Mesendoderm (in vitro differentiated cells): Measurements from ENCODE around the gene SWSAP1.
A peak's percentile ranks its signal among the peaks of the same experiment; 100 is the strongest.

ENCODE experiments used
- DNase-seq: peaks from one replicate; pipeline ENCODE4 v3.0.0; 2013
- H2AK5ac ChIP-seq: 2 replicates; pipeline ENCODE4 v1.6.1; 2013; ENCODE audit warnings: low read length, inconsistent platforms
- H2BK120ac ChIP-seq: 2 replicates; pipeline ENCODE4 v1.6.1; 2013; ENCODE audit warnings: low read depth, mild to moderate bottlenecking, low read length, moderate library complexity, mixed read lengths
- H2BK15ac ChIP-seq: replicated peaks from 2 replicates; pipeline ENCODE4 v1.6.1; 2013; ENCODE audit warnings: low read depth, mild to moderate bottlenecking, moderate library complexity
- H2BK5ac ChIP-seq: 2 replicates; pipeline ENCODE4 v1.6.1; 2013; ENCODE audit warnings: low read length, inconsistent platforms
- H3K18ac ChIP-seq: 2 replicates; pipeline ENCODE4 v1.6.1; 2013; ENCODE audit warnings: mild to moderate bottlenecking, low read length, mixed read lengths
- H3K23ac ChIP-seq: one replicate; pipeline ENCODE4 v1.6.1; 2013; ENCODE audit warnings: low read length
- H3K27ac ChIP-seq: 2 replicates; pipeline ENCODE4 v1.5.1; 2013; ENCODE audit warnings: low read depth, mild to moderate bottlenecking, inconsistent platforms, low read length, moderate library complexity
- H3K27me3 ChIP-seq: 2 replicates; pipeline ENCODE4 v1.6.1; 2013; ENCODE audit warnings: low read length, control low read depth, mild to moderate bottlenecking, inconsistent platforms; ENCODE audit not compliant: insufficient read depth, poor library complexity
- H3K36me3 ChIP-seq: 2 replicates; pipeline ENCODE4 v1.6.1; 2013; ENCODE audit warnings: low read length, inconsistent platforms; ENCODE audit not compliant: control insufficient read depth, insufficient read depth
- H3K4ac ChIP-seq: one replicate; pipeline ENCODE4 v1.6.1; 2013; ENCODE audit warnings: low read depth, mild to moderate bottlenecking, low read length, moderate library complexity
- H3K4me1 ChIP-seq: 2 replicates; pipeline ENCODE4 v1.6.1; 2013; ENCODE audit warnings: low read depth, low read length, inconsistent platforms; ENCODE audit not compliant: control insufficient read depth
- H3K4me2 ChIP-seq: 2 replicates; pipeline ENCODE4 v1.6.1; 2013; ENCODE audit warnings: low read length
- H3K4me3 ChIP-seq: 2 replicates; pipeline ENCODE4 v1.5.1; 2013; ENCODE audit warnings: mild to moderate bottlenecking, low read length
- H3K56ac ChIP-seq: one replicate; pipeline ENCODE4 v1.6.1; 2013; ENCODE audit warnings: low read length
- H3K79me1 ChIP-seq: 2 replicates; pipeline ENCODE4 v1.6.1; 2013; ENCODE audit warnings: low read length, inconsistent platforms
- H3K79me2 ChIP-seq: 2 replicates; pipeline ENCODE4 v1.6.1; 2013; ENCODE audit warnings: mild to moderate bottlenecking, low read length; ENCODE audit not compliant: control insufficient read depth, insufficient read depth
- H3K9ac ChIP-seq: 2 replicates; pipeline ENCODE4 v1.6.1; 2013; ENCODE audit warnings: low read length, inconsistent platforms
- H4K5ac ChIP-seq: one replicate; pipeline ENCODE4 v1.6.1; 2013; ENCODE audit warnings: low read length
- H4K8ac ChIP-seq: one replicate; pipeline ENCODE4 v1.6.1; 2013; ENCODE audit warnings: low read depth, mild to moderate bottlenecking, control low read depth, low read length, moderate library complexity
- WGBS: extraction: QIAGEN DNeasy Blood & Tissue Kit; methylation state at CpG from one replicate; pipeline ENCODE4 v1.1.7; 2013; ENCODE audit warnings: low lambda C conversion rate, missing lambda C conversion rate; ENCODE audit not compliant: insufficient coverage; ENCODE audit errors: extremely low coverage; 5-methylcytosine and 5-hydroxymethylcytosine counted together

SWSAP1 gene

DNA sequence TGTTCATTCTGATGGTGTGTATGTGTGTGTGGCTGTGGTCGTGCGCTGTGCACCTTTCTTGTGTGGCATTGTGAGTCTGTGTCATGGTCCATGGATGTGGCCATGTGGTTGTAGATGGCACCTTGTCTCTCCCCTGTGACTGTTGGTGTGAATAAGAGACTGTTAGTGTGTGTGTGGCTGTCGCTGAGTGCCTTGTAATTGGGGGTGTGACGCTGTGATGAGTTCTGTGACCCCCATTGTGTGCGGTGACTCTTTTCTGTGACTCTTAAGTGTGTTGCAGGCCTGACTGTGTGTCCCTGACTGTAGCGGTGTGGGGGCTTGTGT, 18.4 kb upstream of the SWSAP1 start:
- H3K27me3 ChIP-seq: no peaks in the 10 kb centered on the region
- no peak overlapping the region for H3K4me3 ChIP-seq
- H3K36me3 ChIP-seq: no peaks in the 10 kb centered on the region
- H4K5ac ChIP-seq: no peak overlapping the region
- peaks cover 3% of the 10 kb centered on the region for H3K4me1 ChIP-seq
- WGBS: no CpG with 5 or more reads among the region's 6 CpGs
- no peak for DNase-seq
- H3K18ac ChIP-seq: no peak overlapping the region
- H3K4ac ChIP-seq: no peak overlapping the region
- no peak overlapping the region for H3K4me2 ChIP-seq
- no peak overlapping the region for H2BK120ac ChIP-seq
- H3K56ac ChIP-seq: peak overlapping the region; percentile 65
- H4K8ac ChIP-seq: no peak overlapping the region
- no peaks in the 10 kb centered on the region for H3K79me2 ChIP-seq
- no peaks in the 10 kb centered on the region for H3K79me1 ChIP-seq
- H2BK5ac ChIP-seq: no peak overlapping the region
- no peak overlapping the region for H3K27ac ChIP-seq
- H2BK15ac ChIP-seq: no peak overlapping the region
- H3K23ac ChIP-seq: no peak overlapping the region
- H2AK5ac ChIP-seq: no peak overlapping the region
- no peak overlapping the region for H3K9ac ChIP-seq

DNA sequence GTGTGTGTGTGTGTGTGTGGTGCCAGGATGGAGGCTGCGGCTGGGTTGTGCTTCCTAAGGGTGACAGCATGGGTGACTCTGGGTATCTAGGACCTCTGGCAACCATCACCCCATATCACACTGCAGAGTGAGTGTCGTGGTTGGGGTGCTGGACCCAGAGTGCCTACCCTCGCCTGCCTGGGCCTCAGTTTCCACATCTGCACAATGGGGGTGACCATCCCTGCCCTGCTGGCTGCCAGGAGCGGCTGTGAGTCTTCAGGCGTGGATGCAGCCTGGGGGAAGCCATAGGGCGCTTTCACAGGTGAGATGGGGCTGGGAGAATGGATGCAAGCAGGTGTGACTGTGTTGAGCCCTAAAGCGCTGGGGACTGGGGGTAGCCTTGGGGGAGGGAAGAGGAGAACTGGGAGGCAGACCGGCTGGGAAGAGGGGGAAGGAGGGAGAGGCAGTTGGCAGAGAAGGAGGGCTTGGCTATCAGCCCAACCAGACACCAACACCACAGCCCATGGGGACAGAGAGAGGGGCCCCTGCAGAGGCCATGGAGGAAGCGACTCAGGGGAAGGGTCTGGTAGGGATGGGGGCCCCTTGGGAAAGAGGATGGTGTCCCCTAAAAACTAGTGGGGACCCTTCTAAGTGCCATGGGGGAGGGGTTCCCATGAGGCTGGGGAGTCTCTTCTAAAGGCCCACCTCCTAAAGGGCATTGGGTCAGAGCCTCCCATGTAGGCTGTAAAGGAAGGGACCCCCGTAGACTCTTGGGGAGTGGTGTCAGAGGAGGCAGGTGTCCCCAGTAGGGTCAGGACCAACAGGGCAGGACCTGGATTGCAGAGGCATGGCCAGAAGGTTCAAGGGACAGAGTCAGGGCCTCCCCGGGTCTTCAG, 17.6 kb upstream of the SWSAP1 start:
- Histone ChIP-seq H3K23ac (no peak overlapping the region), H2BK5ac (no peak overlapping the region), H4K8ac (no peak overlapping the region), H3K18ac (no peak overlapping the region), H2AK5ac (no peak overlapping the region), H2BK15ac (no peak overlapping the region), H3K4me1 (peaks cover 4% of the 10 kb centered on the region), H3K56ac (no peak overlapping the region), H3K79me1 (no peaks in the 10 kb centered on the region), H3K36me3 (no peaks in the 10 kb centered on the region), H3K79me2 (no peaks in the 10 kb centered on the region), H3K4me3 (no peak overlapping the region), H3K27me3 (no peaks in the 10 kb centered on the region), H3K27ac (no peak overlapping the region), H3K4me2 (no peak overlapping the region), H4K5ac (no peak overlapping the region), H3K9ac (no peak overlapping the region), H3K4ac (no peak overlapping the region), H2BK120ac (no peak overlapping the region)
- no peak for DNase-seq
- no CpG with 5 or more reads among the region's 11 CpGs for WGBS

DNA sequence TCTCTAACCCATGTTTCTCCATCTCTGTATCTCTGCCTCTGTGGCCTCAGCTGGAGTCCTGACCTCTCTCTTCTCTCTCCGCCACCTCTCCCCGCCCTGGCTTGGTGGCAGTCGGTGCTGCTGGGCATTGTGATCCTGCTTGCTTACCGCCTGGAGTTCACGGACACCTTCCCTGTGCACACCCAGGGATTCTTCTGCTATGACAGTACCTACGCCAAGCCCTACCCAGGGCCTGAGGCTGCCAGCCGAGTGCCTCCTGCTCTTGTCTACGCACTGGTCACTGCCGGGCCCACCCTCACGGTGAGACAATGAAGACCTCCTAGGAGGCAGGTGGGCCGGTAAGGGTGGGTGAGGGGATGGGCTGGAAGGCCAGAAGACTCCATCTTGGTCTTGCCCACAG, 15.0 kb upstream of the SWSAP1 start:
- Histone ChIP-seq H3K4me3 (no peak overlapping the region), H2BK5ac (no peak overlapping the region), H2BK120ac (no peak overlapping the region), H3K23ac (no peak overlapping the region), H3K4me1 (peaks cover 5% of the 10 kb centered on the region), H4K8ac (no peak overlapping the region), H3K79me2 (no peaks in the 10 kb centered on the region), H3K18ac (no peak overlapping the region), H4K5ac (no peak overlapping the region), H3K36me3 (no peaks in the 10 kb centered on the region), H2AK5ac (no peak overlapping the region), H3K27me3 (no peaks in the 10 kb centered on the region), H3K4ac (no peak overlapping the region), H3K4me2 (no peak overlapping the region), H3K9ac (no peak overlapping the region), H3K79me1 (no peaks in the 10 kb centered on the region), H3K27ac (no peak overlapping the region), H2BK15ac (no peak overlapping the region), H3K56ac (no peak overlapping the region)
- no CpG with 5 or more reads among the region's 11 CpGs for WGBS
- DNase-seq: no peak

DNA sequence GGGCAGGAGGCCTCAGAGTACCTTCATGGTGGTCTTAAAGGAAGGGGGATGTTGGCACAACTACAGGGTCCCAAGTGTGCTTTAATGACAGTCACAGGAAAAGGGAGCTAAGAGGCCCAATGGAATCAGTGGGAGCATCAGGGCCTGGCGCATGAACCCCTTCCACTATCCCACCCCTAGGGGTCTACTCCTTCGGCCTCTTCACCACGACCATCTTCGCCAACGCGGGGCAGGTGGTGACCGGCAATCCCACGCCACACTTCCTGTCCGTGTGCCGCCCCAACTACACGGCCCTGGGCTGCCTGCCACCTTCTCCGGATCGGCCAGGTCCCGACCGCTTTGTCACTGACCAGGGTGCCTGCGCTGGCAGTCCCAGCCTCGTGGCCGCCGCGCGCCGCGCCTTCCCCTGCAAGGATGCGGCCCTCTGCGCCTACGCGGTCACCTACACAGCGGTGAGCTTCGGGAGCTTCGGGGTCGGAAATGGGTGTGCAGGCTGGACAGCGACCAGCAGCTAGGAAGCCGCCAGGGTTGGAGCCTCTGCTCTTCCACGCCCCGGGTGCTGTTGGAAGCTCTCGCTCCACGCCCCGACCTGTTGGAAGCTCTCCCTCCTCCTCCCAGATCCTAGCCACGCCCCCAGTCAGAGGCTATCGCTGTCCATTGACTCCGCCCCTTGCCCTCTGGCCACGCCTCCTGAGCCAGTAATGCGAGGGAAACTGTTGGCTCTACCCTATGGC, 13.3 kb upstream of the SWSAP1 start:
- peak overlapping the region; percentile 2 for H3K4me2 ChIP-seq
- no peaks in the 10 kb centered on the region for H3K79me1 ChIP-seq
- no CpG with 5 or more reads among the region's 43 CpGs for WGBS
- H4K8ac ChIP-seq: no peak overlapping the region
- peak overlapping the region; percentile 1 for H3K9ac ChIP-seq
- H3K27ac ChIP-seq: no peak overlapping the region
- no peaks in the 10 kb centered on the region for H3K79me2 ChIP-seq
- no peak overlapping the region for H3K18ac ChIP-seq
- H2BK5ac ChIP-seq: no peak overlapping the region
- no peak overlapping the region for H2BK15ac ChIP-seq
- H3K27me3 ChIP-seq: no peaks in the 10 kb centered on the region
- H3K36me3 ChIP-seq: no peaks in the 10 kb centered on the region
- H3K4ac ChIP-seq: no peak overlapping the region
- no peak overlapping the region for H2AK5ac ChIP-seq
- peak; percentile 94 for DNase-seq
- no peak overlapping the region for H2BK120ac ChIP-seq
- H3K4me3 ChIP-seq: no peak overlapping the region
- H3K4me1 ChIP-seq: peaks cover 2% of the 10 kb centered on the region
- H4K5ac ChIP-seq: no peak overlapping the region
- peak overlapping the region; percentile 54 for H3K56ac ChIP-seq
- H3K23ac ChIP-seq: no peak overlapping the region

DNA sequence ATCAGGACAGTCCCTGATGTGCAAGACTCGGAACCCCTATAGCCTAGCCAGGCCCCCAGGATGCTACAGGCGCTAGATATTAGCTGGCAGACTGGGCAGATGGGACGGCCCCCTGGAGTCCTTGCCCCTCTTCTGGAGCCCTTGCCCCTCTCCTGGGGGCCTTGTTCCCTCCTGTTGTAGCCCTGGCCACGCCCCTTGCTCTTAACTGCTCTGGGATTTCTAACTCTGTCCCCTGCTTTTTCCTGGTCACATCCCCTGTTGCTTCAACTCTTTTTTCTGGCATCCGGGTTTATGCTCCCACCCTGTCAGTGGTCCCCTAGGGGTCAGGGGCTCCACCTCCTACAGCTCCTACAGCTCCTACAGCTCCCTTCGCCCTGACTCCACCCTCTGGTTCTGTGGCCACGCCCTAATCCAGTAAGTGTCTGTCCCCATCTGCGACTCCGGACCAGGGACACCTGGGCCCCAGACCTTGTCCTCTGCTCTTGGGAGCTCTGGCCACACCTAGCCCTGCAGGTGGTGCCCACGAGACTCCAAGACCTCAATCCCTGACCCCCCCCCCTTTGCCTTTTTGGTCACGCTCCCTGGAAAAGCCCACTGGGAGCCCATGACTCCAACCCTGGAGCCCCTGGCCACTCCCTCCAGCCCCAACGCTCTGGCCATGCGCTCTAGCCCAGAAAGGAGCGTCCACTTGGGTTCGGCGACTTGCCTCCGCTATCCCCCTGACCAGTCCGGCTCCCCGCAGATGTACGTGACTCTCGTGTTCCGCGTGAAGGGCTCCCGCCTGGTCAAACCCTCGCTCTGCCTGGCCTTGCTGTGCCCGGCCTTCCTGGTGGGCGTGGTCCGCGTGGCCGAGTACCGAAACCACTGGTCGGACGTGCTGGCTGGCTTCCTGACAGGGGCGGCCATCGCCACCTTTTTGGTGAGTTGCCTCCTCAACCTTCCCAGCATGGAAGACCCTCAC, 12.4 kb upstream of the SWSAP1 start:
- Histone ChIP-seq H4K5ac (no peak overlapping the region), H2AK5ac (no peak overlapping the region), H2BK5ac (no peak overlapping the region), H3K4me2 (peak overlapping the region; percentile 2), H3K79me2 (no peaks in the 10 kb centered on the region), H3K23ac (no peak overlapping the region), H4K8ac (no peak overlapping the region), H3K79me1 (no peaks in the 10 kb centered on the region), H3K4ac (no peak overlapping the region), H3K4me1 (peaks cover 2% of the 10 kb centered on the region), H3K27me3 (no peaks in the 10 kb centered on the region), H3K56ac (no peak overlapping the region), H2BK15ac (no peak overlapping the region), H3K4me3 (no peak overlapping the region), H3K9ac (peak overlapping the region; percentile 16), H3K18ac (no peak overlapping the region), H2BK120ac (no peak overlapping the region), H3K36me3 (no peaks in the 10 kb centered on the region), H3K27ac (no peak overlapping the region)
- no peak for DNase-seq
- WGBS: no CpG with 5 or more reads among the region's 35 CpGs
